Astrocyte of the cerebellum (primary cell): Measurements from ENCODE around the gene GALNT17.
"Not testable (repeated sequence)": the region's sequence is repeated elsewhere in the genome, so short reads cannot be mapped to it uniquely, and the experiment has no call there.

Source experiments
- DNase-seq: peaks from one replicate; pipeline ENCODE4 v3.0.0-alpha.2; 2011; ENCODE audit warnings: low read depth
- H3K4me3 ChIP-seq: 2 replicates; pipeline ENCODE4 v1.5.1; 2011; ENCODE audit warnings: mild to moderate bottlenecking, low read depth, low read length, moderate library complexity
- in situ Hi-C: cut with HindIII; loops from 2 replicates; pipeline ENCODE4 v1.10.0; 2017; ENCODE audit warnings: low sequenced_read_pairs
- TF ChIP-seq, protein P1 (sequence below): IDR thresholded peaks from 2 replicates; pipeline ENCODE4 v1.5.1; 2012; ENCODE audit warnings: low read length, low read depth, moderate library complexity, mild to moderate bottlenecking; ENCODE audit errors: missing control alignments

GALNT17 gene

DNA sequence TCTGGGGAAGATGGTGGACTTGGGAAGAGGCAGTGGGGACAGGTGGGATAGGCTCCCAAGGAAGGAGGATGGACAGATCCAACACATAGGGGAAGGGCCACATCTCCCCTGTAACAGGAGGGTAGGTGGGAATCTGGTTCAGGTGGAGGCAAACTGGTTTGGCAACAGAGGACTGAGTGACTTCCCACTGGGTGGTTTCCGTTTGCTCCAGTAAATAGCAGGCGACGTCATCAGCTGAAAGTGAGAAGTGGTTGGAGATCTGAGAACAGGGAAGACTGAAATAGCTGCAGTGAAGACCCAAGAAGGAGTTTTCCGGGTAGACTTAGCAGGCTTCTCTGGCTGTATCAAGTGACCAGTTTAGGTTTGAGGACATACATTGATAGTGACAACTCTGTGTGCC, 504.4 kb downstream of the GALNT17 start:
- TF ChIP-seq, protein P1, sequence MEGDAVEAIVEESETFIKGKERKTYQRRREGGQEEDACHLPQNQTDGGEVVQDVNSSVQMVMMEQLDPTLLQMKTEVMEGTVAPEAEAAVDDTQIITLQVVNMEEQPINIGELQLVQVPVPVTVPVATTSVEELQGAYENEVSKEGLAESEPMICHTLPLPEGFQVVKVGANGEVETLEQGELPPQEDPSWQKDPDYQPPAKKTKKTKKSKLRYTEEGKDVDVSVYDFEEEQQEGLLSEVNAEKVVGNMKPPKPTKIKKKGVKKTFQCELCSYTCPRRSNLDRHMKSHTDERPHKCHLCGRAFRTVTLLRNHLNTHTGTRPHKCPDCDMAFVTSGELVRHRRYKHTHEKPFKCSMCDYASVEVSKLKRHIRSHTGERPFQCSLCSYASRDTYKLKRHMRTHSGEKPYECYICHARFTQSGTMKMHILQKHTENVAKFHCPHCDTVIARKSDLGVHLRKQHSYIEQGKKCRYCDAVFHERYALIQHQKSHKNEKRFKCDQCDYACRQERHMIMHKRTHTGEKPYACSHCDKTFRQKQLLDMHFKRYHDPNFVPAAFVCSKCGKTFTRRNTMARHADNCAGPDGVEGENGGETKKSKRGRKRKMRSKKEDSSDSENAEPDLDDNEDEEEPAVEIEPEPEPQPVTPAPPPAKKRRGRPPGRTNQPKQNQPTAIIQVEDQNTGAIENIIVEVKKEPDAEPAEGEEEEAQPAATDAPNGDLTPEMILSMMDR: no peak
- no peak for DNase-seq
- in situ Hi-C loops: no loop called here
- H3K4me3 ChIP-seq: no peak overlapping the region

DNA sequence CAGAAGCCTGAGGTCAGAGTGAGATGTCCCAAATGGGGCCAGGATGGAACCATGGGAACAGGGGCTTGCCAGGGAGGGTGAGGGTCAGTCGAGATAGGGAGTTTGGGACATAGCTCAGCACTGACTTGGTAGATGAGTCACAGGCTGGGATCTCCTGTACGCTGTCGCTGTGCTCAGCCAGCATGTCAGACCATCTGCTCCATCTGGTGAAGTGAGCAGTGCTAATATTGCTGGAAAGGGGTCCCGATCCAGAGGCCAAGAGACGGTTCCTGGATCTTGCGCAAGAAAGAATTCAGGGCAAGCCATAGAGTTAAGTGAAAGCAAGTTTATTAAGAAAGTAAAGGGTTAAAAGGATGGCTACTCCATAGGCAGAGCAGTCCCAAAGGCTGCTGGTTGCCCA, 505.6 kb downstream of the GALNT17 start:
- no peak overlapping the region for H3K4me3 ChIP-seq
- in situ Hi-C loops: no loop called here
- TF ChIP-seq, protein P1: no peak
- no peak for DNase-seq

DNA sequence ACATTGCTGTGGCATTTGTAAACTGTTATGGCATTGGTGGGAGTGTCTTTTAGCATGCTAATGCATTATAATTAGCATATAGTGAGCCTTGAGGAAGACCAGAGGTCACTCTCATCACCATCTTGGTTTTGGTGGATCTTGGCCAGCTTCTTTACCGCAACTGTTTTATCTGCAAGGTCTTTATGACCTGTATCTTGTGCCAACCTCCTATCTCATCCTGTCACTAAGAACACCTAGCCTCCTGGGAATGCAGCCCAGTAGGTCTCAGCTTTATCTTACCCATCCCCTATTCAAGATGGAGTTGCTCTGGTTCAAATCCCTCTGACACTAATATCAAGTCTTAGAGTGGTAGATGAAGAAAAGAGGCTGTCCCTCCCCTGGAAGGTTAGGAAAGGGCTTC, 506.2 kb downstream of the GALNT17 start:
- in situ Hi-C loops: no loop called here
- DNase-seq: no peak
- no peak overlapping the region for H3K4me3 ChIP-seq
- TF ChIP-seq, protein P1: no peak

DNA sequence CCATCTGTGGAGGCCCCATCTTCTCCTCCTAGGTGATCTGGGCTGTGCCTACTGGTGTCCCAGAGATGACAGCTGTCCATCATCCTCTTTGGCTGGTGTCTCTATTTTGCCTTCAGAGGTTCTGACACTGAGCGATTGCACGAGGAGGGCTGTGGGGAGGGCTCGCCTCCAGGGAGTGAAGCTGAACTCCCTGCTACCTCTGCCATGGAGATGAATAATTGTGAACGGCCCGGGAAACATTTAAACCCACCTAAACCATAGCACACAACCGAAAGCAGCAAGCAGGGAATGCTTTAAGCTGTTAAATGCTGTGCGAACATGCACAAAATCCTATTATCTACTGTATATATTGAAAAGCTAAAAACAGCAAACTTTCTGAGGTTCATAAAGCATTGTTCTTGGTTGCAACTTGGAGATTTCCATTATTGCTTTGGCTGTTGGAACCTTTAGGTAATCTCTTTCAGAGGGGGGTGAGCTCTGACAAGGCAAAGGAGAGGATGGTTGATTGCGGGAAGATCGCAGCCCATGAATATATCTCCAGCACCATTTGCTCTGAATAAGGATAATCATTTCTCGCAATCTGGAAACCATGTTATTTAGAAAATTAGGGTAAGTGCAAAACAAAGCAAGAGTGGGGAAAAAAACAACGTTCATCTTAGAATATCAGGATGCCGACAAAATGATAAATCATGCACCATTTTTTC, 507.6 kb downstream of the GALNT17 start:
- in situ Hi-C loops: no loop called here
- no peak overlapping the region for H3K4me3 ChIP-seq
- no peak for DNase-seq
- TF ChIP-seq, protein P1: no peak

DNA sequence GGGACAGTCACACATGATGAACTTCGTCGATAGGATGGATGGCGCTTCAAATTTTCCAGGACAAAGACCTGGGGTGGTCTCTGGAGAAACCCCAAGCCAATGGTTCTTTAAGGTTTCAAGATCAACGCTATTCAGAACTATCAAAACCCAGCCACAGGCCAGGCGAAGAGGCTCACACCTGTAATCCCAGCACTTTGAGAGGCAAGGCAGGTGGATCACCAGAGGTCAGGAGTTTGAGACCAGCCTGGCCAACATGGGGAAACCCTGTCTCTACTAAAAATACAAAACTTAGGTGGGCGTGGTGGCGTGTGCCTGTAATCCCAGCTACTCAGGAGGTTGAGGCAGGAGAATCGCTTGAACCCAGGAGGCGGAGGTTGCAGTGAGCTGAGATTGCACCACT, 511.1 kb downstream of the GALNT17 start:
- DNase-seq, H3K4me3 ChIP-seq, in situ Hi-C loops: not testable (repeated sequence)

DNA sequence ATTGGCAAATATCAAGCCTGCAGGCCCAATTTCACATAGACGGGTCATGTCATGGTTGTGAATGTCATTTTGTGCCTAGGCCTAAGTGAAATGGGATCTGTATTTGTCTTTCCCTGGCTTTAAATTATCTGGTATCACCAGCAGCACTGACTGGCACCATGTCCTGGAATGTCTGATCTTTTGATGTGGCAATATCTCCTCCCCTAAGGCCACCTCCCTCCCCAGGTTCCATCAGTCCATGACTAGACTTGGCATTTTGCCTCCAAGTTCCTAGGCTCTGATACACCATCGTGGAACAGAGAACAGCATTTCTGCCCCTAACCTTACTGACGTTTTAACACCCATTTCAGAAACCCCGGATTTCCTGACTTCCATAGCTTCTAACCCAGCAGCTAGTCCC, 513.9 kb downstream of the GALNT17 start:
- no peak overlapping the region for H3K4me3 ChIP-seq
- TF ChIP-seq, protein P1: no peak
- DNase-seq: no peak
- in situ Hi-C loops: no loop called here

DNA sequence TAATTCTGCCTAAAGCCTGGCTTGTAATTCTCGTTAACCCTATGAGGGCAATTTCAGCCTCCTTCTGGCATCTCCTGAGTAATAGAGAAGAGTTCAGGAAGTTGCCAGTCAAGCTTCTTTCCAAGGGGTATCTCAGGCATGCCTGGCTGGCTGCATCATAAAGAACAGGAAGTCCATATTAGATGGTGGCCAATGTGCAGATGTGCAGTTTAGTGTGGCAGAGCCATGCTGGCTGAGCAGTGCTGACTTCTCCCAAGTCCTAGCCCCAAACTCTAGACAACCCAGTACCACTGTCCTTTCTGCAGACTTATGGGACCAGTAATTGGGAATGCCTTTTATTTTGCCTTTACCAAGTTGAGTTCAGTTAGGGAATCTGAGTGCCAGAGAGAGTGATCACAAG, 517.9 kb downstream of the GALNT17 start:
- DNase-seq: no peak
- TF ChIP-seq, protein P1: no peak
- in situ Hi-C loops: loop anchor here (10.0 kb wide), 1 partner anchor 345 kb away; no protein-coding TSS in a partner anchor
- H3K4me3 ChIP-seq: no peak overlapping the region
